Neuronal stem cell (in vitro differentiated cells): Measurements from ENCODE around the gene RDM1.

ENCODE experiments used
- DNase-seq: peaks from one replicate; pipeline ENCODE4 v3.0.0-alpha.2; 2013; ENCODE audit warnings: low spot score
- H2AFZ ChIP-seq: one replicate; pipeline ENCODE4 v1.6.1; 2013; ENCODE audit warnings: mild to moderate bottlenecking, low read length, inconsistent platforms
- H2AK5ac ChIP-seq: 2 replicates; pipeline ENCODE4 v1.6.1; 2013; ENCODE audit warnings: low read depth, mild to moderate bottlenecking, inconsistent platforms, low read length, moderate library complexity, mixed read lengths
- H2BK120ac ChIP-seq: 2 replicates; pipeline ENCODE4 v1.6.1; 2013; ENCODE audit warnings: low read depth, mild to moderate bottlenecking, inconsistent platforms, low read length, moderate library complexity, mixed read lengths
- H2BK12ac ChIP-seq: one replicate; pipeline ENCODE4 v1.6.1; 2013; ENCODE audit warnings: low read length, inconsistent platforms
- H2BK15ac ChIP-seq: 2 replicates; pipeline ENCODE4 v1.6.1; 2013; ENCODE audit warnings: mild to moderate bottlenecking, low read length, inconsistent platforms, mixed read lengths
- H2BK5ac ChIP-seq: one replicate; pipeline ENCODE4 v1.6.1; 2013; ENCODE audit warnings: inconsistent platforms, mild to moderate bottlenecking, low read length, moderate library complexity
- H3K14ac ChIP-seq: one replicate; pipeline ENCODE4 v1.6.1; 2013; ENCODE audit warnings: low read length, inconsistent platforms
- H3K18ac ChIP-seq: 2 replicates; pipeline ENCODE4 v1.6.1; 2013; ENCODE audit warnings: low read length, inconsistent platforms
- H3K23ac ChIP-seq: 2 replicates; pipeline ENCODE4 v1.6.1; 2013; ENCODE audit warnings: low read depth, mild to moderate bottlenecking, mixed read lengths, low read length, inconsistent platforms; ENCODE audit not compliant: poor library complexity
- H3K27ac ChIP-seq: replicated peaks from 3 replicates; pipeline ENCODE4 v1.5.1; 2013; ENCODE audit warnings: low read length, inconsistent platforms
- H3K27me3 ChIP-seq, 3 experiments: 2 replicates each; pipeline ENCODE4 v1.6.1; 2013; ENCODE audit warnings: low read length in 3 of 3, mild to moderate bottlenecking in 2 of 3, inconsistent platforms in 1 of 3, low read depth in 1 of 3, mixed read lengths in 1 of 3, moderate library complexity in 1 of 3; ENCODE audit not compliant: control insufficient read depth in 3 of 3, insufficient read depth in 3 of 3
- H3K36me3 ChIP-seq, 2 donors: replicated peaks in 1 of 2; 2 replicates each; pipeline ENCODE4 v1.6.1; 2013; ENCODE audit warnings: low read length in 2 of 2; ENCODE audit not compliant: control insufficient read depth in 2 of 2, insufficient read depth in 2 of 2
- H3K4ac ChIP-seq: 2 replicates; pipeline ENCODE4 v1.6.1; 2013; ENCODE audit warnings: inconsistent platforms, mild to moderate bottlenecking, low read length, moderate library complexity
- H3K4me1 ChIP-seq, 2 donors: 1 replicate in 1 of 2; 2 replicates in 1 of 2; pipeline ENCODE4 v1.6.1; 2013; ENCODE audit warnings: low read length in 2 of 2, low read depth in 1 of 2; ENCODE audit not compliant: control insufficient read depth in 2 of 2, insufficient read depth in 1 of 2
- H3K4me2 ChIP-seq: one replicate; pipeline ENCODE4 v1.6.1; 2013; ENCODE audit warnings: mild to moderate bottlenecking, low read length, inconsistent platforms; ENCODE audit not compliant: insufficient read depth, poor library complexity, severe bottlenecking
- H3K4me3 ChIP-seq, 2 donors: 2 replicates each; pipeline ENCODE4 v1.5.1; 2013; ENCODE audit warnings: low read length in 2 of 2, mild to moderate bottlenecking in 2 of 2, inconsistent platforms in 1 of 2, moderate library complexity in 1 of 2
- H3K79me1 ChIP-seq: one replicate; pipeline ENCODE4 v1.6.1; 2013; ENCODE audit warnings: low read depth, mild to moderate bottlenecking, inconsistent platforms, low read length, moderate library complexity
- H3K9ac ChIP-seq: one replicate; pipeline ENCODE4 v1.6.1; 2013; ENCODE audit warnings: mild to moderate bottlenecking, low read depth, low read length, inconsistent platforms; ENCODE audit not compliant: poor library complexity
- H3K9me3 ChIP-seq, 2 donors: replicated peaks in 1 of 2; 2 replicates each; pipeline versions ENCODE3 to v1.6.1; 2013; ENCODE audit warnings: low read length in 2 of 2, mild to moderate bottlenecking in 2 of 2, inconsistent platforms in 1 of 2, low read depth in 1 of 2, mixed read lengths in 1 of 2, moderate library complexity in 1 of 2; ENCODE audit not compliant: control insufficient read depth in 2 of 2, insufficient read depth in 1 of 2
- H4K8ac ChIP-seq: one replicate; pipeline ENCODE4 v1.6.1; 2013; ENCODE audit warnings: low read depth, mild to moderate bottlenecking, inconsistent platforms, low read length, moderate library complexity
- H4K91ac ChIP-seq: one replicate; pipeline ENCODE4 v1.6.1; 2013; ENCODE audit warnings: low read length, low read depth, mild to moderate bottlenecking, inconsistent platforms; ENCODE audit not compliant: poor library complexity
- WGBS, 2 donors: extraction: QIAGEN DNeasy Blood & Tissue Kit; methylation state at CpG; one replicate each; pipeline ENCODE4 v1.1.7; 2013; ENCODE audit warnings: missing lambda C conversion rate in 2 of 2, mixed read lengths in 1 of 2; ENCODE audit not compliant: insufficient read length in 2 of 2, insufficient replicate concordance in 1 of 2; ENCODE audit errors: extremely low coverage in 2 of 2; 5-methylcytosine and 5-hydroxymethylcytosine counted together

RDM1 gene

GRCh38 chr17:35892091-35893035, 38.2 kb downstream of the RDM1 start:
- no CpG with 5 or more reads among the region's 6 CpGs for WGBS, 2 donors

GRCh38 chr17:35891269-35891668, 39.3 kb downstream of the RDM1 start:
- no CpG with 5 or more reads among the region's 4 CpGs for WGBS, 2 donors
- no peak overlapping the region for H3K18ac ChIP-seq
- DNase-seq: no peak

More at GRCh38 chr17:35892091-35893035, 38.2 kb downstream of the RDM1 start:
- H3K18ac ChIP-seq: no peak overlapping the region
- no peak overlapping the region for H2BK120ac ChIP-seq
- H3K27me3 ChIP-seq: peaks cover 0 to 4% (median 0%) of the 10 kb centered on the region in 3 experiments
- no peak overlapping the region for H3K4me2 ChIP-seq
- no peaks in the 10 kb centered on the region for H3K36me3 ChIP-seq
- no peak overlapping the region for H2BK12ac ChIP-seq
- H3K4me3 ChIP-seq: no peak overlapping the region
- H3K4me1 ChIP-seq: peaks cover 0 to 7% of the 10 kb centered on the region in 2 donors
- no peak overlapping the region for H3K27ac ChIP-seq
- no peak overlapping the region for H3K9ac ChIP-seq
- no peak overlapping the region for H2AK5ac ChIP-seq
- H2BK5ac ChIP-seq: no peak overlapping the region
- H3K79me1 ChIP-seq: no peaks in the 10 kb centered on the region
- H2BK15ac ChIP-seq: no peak overlapping the region
- H2AFZ ChIP-seq: no peak overlapping the region
- H4K8ac ChIP-seq: no peak overlapping the region
- no peak overlapping the region for H4K91ac ChIP-seq
- no peak overlapping the region for H3K14ac ChIP-seq
- no peak overlapping the region for H3K23ac ChIP-seq
- H3K9me3 ChIP-seq: peaks cover 0 to 2% of the 10 kb centered on the region in 2 donors
- no peak for DNase-seq
- no peak overlapping the region for H3K4ac ChIP-seq

GRCh38 chr17:35890774-35891155, 39.8 kb downstream of the RDM1 start:
- no peaks in the 10 kb centered on the region for H3K36me3 ChIP-seq
- no peak overlapping the region for H3K4ac ChIP-seq
- no CpG with 5 or more reads among the region's 4 CpGs for WGBS, 2 donors
- H3K9me3 ChIP-seq: peaks cover 0 to 2% of the 10 kb centered on the region in 2 donors
- no peak overlapping the region for H2BK5ac ChIP-seq
- peaks cover 0 to 4% (median 0%) of the 10 kb centered on the region in 3 experiments for H3K27me3 ChIP-seq
- H2AFZ ChIP-seq: no peak overlapping the region
- no peak overlapping the region for H2BK15ac ChIP-seq
- H3K4me3 ChIP-seq: no peak overlapping the region
- H4K91ac ChIP-seq: no peak overlapping the region
- H3K23ac ChIP-seq: no peak overlapping the region
- H3K9ac ChIP-seq: no peak overlapping the region
- no peak overlapping the region for H3K18ac ChIP-seq
- H4K8ac ChIP-seq: no peak overlapping the region
- no peak overlapping the region for H3K14ac ChIP-seq
- H2AK5ac ChIP-seq: no peak overlapping the region
- H3K4me1 ChIP-seq: peaks cover 0 to 7% of the 10 kb centered on the region in 2 donors
- no peak overlapping the region for H3K4me2 ChIP-seq
- no peaks in the 10 kb centered on the region for H3K79me1 ChIP-seq
- DNase-seq: no peak
- H2BK120ac ChIP-seq: no peak overlapping the region
- no peak overlapping the region for H3K27ac ChIP-seq
- H2BK12ac ChIP-seq: no peak overlapping the region

More at GRCh38 chr17:35891269-35891668, 39.3 kb downstream of the RDM1 start:
- Histone ChIP-seq H3K27me3 (peaks cover 0 to 4% (median 0%) of the 10 kb centered on the region in 3 experiments), H2BK5ac (no peak overlapping the region), H4K8ac (no peak overlapping the region), H3K23ac (no peak overlapping the region), H3K4ac (no peak overlapping the region), H3K4me3 (no peak overlapping the region), H3K9me3 (peaks cover 0 to 2% of the 10 kb centered on the region in 2 donors), H3K9ac (no peak overlapping the region), H3K4me1 (peaks cover 0 to 7% of the 10 kb centered on the region in 2 donors), H2BK15ac (no peak overlapping the region), H2BK12ac (no peak overlapping the region), H3K79me1 (no peaks in the 10 kb centered on the region), H2BK120ac (no peak overlapping the region), H3K36me3 (no peaks in the 10 kb centered on the region), H2AK5ac (no peak overlapping the region), H3K4me2 (no peak overlapping the region), H4K91ac (no peak overlapping the region), H3K27ac (no peak overlapping the region), H2AFZ (no peak overlapping the region), H3K14ac (no peak overlapping the region)
